ENCODE results near the gene CCDC102A. TPM values are rescaled to one million over a fixed set of nuclear protein-coding genes. Genes with fewer than 3 reads are reported as not detected.

Gene CCDC102A
- total and polyA plus RNA-seq, 2 of the 13 experiments (the other 11 are each of a cell fraction or from before 2014, with no cell fraction given), result 2.1 to 2.8 TPM

GRCh38 chr16:57471852-57472664 lies 64.3 kb downstream of the CCDC102A start (continued):
- TF ChIP-seq NCOR1 (IDR thresholded peaks at IDR 0.05; ENCODE audit: borderline replicate concordance, low read length) (peak; percentile 93; the same call in 1 of the 2 replicates), SNRNP70 (IDR thresholded peaks at IDR 0.05; ENCODE audit: low read depth, low read length) (no peak), ZNF746 (CRISPR knock-in tag; IDR thresholded peaks at IDR 0.05) (peak; percentile 91), ZBTB39 (CRISPR knock-in tag; IDR thresholded peaks at IDR 0.05) (no peak), ZNF264 (CRISPR knock-in tag; IDR thresholded peaks at IDR 0.05) (0 out of 2 replicates have a peak, but pooled peaks have one; percentile 18), ZHX2 (IDR thresholded peaks at IDR 0.05; ENCODE audit: low read depth) (no peak), ZHX2 (CRISPR knock-in tag; IDR thresholded peaks at IDR 0.05; ENCODE audit: borderline replicate concordance) (no peak), RFX5 (IDR thresholded peaks at IDR 0.05; ENCODE audit: low read depth, low read length) (no peak), UBTF (CRISPR knock-in tag; IDR thresholded peaks at IDR 0.05) (peak; percentile 47; the same call in 1 of the 2 replicates), ZNF768 (CRISPR knock-in tag; IDR thresholded peaks at IDR 0.05) (no peak), ZNF792 (CRISPR knock-in tag; IDR thresholded peaks at IDR 0.05) (peak; percentile 76; the same call in 1 of the 2 replicates), RFXANK (CRISPR knock-in tag; IDR thresholded peaks at IDR 0.05) (no peak), ZBTB2 (CRISPR knock-in tag; IDR thresholded peaks at IDR 0.05; ENCODE audit: low read depth) (no peak), HCFC1 (IDR thresholded peaks at IDR 0.05; ENCODE audit: low read depth, low read length) (no peak), ZNF329 (CRISPR knock-in tag; IDR thresholded peaks at IDR 0.05; ENCODE audit: low read depth) (no peak), FOSL1 (CRISPR knock-in tag; IDR thresholded peaks at IDR 0.05; ENCODE audit: borderline replicate concordance) (no peak), ZNF850 (CRISPR knock-in tag; conservative IDR thresholded peaks at IDR 0.05) (no peak)

All from HepG2 (cell line).